Measurements from ENCODE around the gene CLIC2.

- TF ChIP-seq TAF1 (IDR thresholded peaks at IDR 0.05; ENCODE audit: low read depth, low read length) (no peak), POLR2A (IDR thresholded peaks at IDR 0.05; ENCODE audit: low read depth, low read length) (no peak), POLR2AphosphoS5 (IDR thresholded peaks at IDR 0.05; ENCODE audit: low read depth, low read length) (no peak), PAX5 (IDR thresholded peaks at IDR 0.05; ENCODE audit: insufficient read depth, low read length, severe bottlenecking) (no peak), SPI1 (IDR thresholded peaks at IDR 0.05; ENCODE audit: low read depth, low read length) (no peak), POU2F2 (IDR thresholded peaks at IDR 0.05; ENCODE audit: low read depth, low read length) (no peak)
Observed at GRCh38 chrX:155266439-155266838, 68.0 kb downstream of the CLIC2 start.
